ENCODE results near the gene AJM1.

DNA sequence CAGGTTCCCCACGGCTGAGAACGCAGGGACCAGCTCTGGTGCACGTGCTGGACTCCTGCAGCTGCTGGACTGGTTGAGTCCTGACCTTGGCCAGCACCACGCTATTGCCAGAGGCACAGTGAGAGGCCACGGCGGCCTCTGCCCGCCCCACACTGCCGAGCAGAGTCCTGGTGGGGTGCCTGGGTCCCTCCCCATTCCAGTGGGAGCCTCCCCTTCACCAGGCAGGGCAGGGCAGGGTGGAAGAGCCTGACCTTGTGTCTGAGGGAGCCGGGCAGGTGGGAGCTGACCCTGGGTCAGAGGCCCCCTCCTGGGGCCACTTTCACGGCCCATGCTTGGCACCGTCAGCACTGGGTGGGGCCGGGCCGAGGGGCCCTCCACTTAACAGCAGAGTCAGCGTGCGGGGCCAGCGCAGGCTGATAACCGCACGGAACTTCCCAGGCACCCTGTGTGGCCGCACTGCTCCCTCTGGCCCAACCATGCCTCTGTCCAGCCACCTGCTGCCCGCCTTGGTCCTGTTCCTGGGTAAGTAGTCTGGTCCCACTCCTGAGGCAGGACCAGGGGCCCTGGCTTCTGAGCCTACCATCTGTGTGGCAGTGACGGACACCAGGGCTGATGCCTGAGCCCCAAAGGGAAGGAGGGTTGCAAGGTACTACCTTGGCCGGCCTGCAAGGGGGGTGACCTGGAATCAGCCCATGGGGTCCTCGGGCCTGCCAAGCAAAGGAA is 9.8 kb downstream of the AJM1 start, which contains the start of gene MAMDC4:
- TF ChIP-seq, protein P1, sequence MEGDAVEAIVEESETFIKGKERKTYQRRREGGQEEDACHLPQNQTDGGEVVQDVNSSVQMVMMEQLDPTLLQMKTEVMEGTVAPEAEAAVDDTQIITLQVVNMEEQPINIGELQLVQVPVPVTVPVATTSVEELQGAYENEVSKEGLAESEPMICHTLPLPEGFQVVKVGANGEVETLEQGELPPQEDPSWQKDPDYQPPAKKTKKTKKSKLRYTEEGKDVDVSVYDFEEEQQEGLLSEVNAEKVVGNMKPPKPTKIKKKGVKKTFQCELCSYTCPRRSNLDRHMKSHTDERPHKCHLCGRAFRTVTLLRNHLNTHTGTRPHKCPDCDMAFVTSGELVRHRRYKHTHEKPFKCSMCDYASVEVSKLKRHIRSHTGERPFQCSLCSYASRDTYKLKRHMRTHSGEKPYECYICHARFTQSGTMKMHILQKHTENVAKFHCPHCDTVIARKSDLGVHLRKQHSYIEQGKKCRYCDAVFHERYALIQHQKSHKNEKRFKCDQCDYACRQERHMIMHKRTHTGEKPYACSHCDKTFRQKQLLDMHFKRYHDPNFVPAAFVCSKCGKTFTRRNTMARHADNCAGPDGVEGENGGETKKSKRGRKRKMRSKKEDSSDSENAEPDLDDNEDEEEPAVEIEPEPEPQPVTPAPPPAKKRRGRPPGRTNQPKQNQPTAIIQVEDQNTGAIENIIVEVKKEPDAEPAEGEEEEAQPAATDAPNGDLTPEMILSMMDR (IDR thresholded peaks at IDR 0.05; ENCODE audit: low read depth, low read length) = no peak
- no peak for TF ChIP-seq POLR2A (IDR thresholded peaks at IDR 0.05; ENCODE audit: extremely low read depth, insufficient read length)

Data from NB4 (cell line).